Measurements from ENCODE around the gene ALMS1.
A peak's percentile ranks its signal among the peaks of the same experiment; 100 is the strongest.
"Not testable (repeated sequence)": the region's sequence is repeated elsewhere in the genome, so short reads cannot be mapped to it uniquely, and the experiment has no call there.

The ALMS1 gene

GRCh38 chr2:73628493-73628892, 242.9 kb downstream of the ALMS1 start:
- DNase-seq = not testable (repeated sequence)

GRCh38 chr2:73630662-73631266, 245.1 kb downstream of the ALMS1 start:
- DNase-seq = peak in 2 of 3 donors; percentile 12 to 17

GRCh38 chr2:73636977-73637376, 251.3 kb downstream of the ALMS1 start:
- DNase-seq = not testable (repeated sequence)

DNA sequence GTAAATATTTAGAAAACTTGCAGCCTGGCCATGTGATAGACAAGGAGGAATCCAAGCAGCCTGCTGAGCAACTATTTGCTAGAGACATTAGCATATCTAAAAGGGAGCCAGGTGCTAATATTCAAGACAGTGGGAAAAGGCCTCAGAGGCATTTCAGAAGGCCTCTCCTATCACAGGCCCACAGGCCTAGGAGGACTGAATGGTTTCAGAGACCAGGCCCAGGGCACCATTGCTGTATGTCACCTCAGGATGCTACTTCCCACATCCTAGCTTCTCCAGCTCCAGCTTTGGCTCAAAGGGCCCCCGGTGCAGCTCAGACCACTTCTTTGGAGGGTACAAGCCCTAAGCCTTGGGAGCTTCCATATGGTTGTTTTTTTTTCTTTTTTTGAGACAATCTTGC, 252.8 kb downstream of the ALMS1 start:
- DNase-seq = no peak

DNA sequence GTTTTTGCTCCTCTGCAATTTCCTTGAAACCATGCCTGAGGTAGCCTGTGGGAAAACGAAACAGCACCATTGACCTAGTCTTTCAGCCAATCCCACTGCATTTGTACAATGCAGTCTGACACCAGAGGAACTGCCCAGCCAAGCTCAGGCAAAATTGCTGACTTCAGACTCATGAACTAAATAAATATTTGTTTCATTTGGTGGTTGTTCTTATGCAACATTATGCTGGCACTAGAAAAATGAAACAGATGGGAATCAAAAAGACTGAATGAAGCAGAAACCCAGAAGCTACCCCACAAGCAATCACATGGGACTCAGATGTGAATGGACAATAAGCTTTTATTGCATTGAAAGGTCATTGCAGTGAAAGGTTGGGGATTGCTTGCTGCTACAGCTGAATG, 254.9 kb downstream of the ALMS1 start:
- DNase-seq = peak; percentile 5 to 58 (median 29)

DNA sequence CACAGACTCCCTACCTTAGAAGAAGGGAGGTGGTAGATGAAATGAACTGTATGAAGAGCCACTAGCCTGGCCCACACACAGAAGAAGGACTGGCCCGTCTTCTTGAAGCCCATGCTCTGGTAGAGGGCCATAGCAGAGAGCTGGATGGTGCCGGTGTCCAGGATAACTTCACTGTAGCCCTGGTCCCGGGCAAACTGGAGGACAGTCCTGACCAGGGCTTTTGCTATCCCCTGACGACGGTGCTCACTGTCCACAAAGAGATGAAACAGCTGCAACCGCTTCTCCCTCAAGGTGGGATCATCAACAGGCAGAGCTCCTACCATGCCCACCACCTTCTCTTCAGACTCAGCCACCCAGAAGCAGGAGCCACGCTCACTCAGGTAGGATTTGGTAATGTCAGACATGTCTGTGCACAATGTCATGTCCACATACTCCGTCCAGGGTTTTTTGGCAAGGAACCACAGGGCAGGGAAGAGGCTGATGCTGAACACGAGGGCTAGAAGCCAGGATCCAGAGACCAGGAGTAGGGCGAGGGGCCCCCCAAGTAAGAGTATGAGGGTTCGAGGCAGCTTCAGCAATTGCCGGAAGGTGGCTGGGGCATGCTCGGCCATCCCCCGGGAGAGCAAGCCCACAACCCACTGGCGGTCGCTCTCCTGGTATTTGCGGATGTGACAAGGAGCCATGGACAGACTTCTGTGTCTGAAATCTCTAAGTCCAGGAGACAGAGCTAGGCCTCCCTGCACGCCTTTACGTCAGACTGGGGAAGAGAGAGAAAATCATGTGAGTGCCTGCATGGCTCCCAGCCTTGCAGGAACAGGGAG, 255.5 kb downstream of the ALMS1 start:
- DNase-seq = no peak

DNA sequence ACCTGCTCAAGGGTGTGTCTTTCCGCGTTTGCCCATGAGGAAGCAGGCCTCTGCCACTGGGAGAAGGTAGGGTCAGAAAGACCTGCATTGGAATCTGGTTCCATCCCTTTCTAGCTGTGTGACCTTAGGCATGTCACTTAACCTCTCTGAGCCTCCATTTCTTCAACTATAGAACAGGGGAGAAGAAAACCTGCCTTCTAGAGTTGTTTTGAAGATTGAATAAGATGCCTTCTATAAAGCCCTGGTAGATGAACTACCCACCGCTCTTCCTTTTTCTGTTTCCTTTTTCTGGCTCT, 256.1 kb downstream of the ALMS1 start:
- no peak for DNase-seq

GRCh38 chr2:73642338-73643018, 256.8 kb downstream of the ALMS1 start, which contains the start of gene NAT8:
NAT8 (minus strand) TSS chr2:73642422; CDS start chr2:73641628, 794 bp downstream.
- DNase-seq = no peak

DNA sequence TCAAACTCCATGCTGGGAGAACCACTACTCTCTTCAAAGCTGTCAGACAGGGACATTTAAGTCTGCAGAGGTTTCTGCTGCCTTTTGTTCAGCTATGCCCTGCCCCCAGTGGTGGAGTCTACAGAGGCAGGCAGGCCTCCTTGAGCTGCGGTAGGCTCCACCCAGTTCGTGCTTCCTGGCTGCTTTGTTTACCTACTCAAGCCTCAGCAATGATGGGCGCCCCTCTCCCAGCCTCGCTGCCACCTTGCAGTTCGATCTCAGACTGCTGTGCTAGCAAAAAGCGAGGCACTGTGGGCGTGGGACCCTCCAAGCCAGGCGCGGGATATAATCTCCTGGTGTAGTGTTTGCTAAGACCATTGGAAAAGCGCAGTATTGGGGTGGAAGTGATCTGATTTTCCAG, 262.1 kb downstream of the ALMS1 start:
- not testable (repeated sequence) for DNase-seq

DNA sequence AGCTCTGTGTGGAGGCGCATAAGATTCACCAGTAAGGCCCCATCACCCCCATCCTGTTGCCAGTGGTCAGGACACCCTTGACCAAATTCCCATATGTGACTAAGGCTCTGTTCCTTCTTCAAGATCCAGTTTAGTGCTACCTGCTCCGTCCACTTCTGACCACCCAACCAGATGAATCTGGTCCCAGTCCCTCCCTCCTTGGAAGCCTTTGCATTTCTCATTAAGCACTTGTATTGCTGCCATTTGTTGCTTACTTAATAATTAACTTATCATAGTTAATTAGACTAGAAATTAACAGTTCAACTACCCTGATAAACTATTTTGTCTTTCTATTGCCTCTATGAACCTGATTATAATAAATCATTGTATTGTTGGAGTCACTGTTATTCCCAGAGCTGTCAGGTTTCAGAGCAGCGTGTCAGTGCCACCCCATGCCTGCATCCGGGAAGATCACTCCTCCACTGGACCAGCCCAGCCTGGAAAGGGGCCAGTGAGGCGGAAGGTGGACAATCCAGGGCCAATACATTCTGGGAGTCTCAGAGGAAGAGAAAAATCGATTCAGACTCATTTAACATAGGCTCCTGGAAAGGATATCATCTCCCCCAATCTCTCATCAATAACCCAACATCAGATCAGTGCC, 266.1 kb downstream of the ALMS1 start:
- DNase-seq = no peak

DNA sequence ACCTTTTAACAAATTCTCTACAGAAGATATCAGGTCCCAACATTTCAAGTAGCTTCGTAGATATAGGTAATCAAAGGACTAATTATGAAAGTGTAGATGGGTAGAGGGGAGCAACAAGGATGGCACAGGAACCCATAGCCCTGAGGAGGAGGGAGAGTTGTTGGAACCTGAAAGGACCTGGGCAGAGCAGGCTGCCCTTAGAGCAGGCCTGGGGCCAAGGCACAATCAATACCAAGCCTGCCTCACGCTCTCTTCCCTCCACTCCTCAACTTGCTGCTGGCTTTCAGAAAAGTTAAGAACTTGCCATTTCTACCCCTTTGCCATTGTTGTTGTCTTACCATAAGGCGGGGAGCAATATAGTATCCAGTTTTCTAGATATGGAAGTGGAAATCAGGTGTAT, 266.7 kb downstream of the ALMS1 start:
- DNase-seq = no peak

DNA sequence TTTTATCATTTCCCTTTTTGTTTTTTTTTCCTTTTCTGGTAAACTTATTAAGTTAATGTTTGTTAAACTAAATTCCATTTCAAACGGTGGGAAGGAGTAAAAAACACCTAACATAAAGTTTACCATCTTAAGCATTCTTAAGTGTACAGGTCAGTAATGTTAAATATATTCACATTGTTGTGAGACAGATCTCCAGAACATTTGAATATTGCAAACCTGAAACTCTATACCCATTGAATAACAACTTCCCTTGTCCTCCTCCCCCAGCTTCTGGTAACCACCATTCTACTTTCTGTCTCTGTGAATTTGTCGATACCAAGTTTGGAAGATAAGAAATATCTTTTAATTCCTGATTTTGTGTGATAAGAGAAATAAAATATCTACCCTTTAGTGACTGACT, 268.5 kb downstream of the ALMS1 start:
- DNase-seq = no peak
